ACC112 (cell line): ENCODE measurements around the gene ACBD3.
A peak's percentile ranks its signal among the peaks of the same experiment; 100 is the strongest.

ENCODE experiments used
- H2AFZ ChIP-seq: fragments of 200-600 bp; sonication (generic); one replicate; pipeline ENCODE4 v1.6.0; 2017; ENCODE audit warnings: antibody characterized with exemption, low read length; ENCODE audit not compliant: unreplicated experiment
- H3K27ac ChIP-seq: fragments of 200-600 bp; sonication (generic); 2 replicates; pipeline ENCODE4 v1.5.1; 2014; ENCODE audit warnings: low read depth, mild to moderate bottlenecking, antibody characterized with exemption, low read length, moderate library complexity
- H3K27me3 ChIP-seq: fragments of 200-600 bp; sonication (generic); 2 replicates; pipeline ENCODE4 v1.6.1; 2014; ENCODE audit warnings: mild to moderate bottlenecking, antibody characterized with exemption, low read length, moderate library complexity, mixed read lengths; ENCODE audit not compliant: insufficient read depth
- H3K36me3 ChIP-seq: fragments of 200-600 bp; sonication (generic); 2 replicates; pipeline ENCODE4 v1.6.1; 2016; ENCODE audit warnings: mild to moderate bottlenecking, antibody characterized with exemption, low read length, moderate library complexity, mixed read lengths; ENCODE audit not compliant: insufficient read depth
- H3K4me1 ChIP-seq: fragments of 200-600 bp; sonication (generic); one replicate; pipeline ENCODE4 v1.6.1; 2016; ENCODE audit warnings: low read length, mixed read lengths; ENCODE audit not compliant: insufficient read depth, unreplicated experiment, control insufficient read depth
- H3K4me3 ChIP-seq: fragments of 200-600 bp; sonication (generic); 2 replicates; pipeline ENCODE4 v1.5.1; 2014; ENCODE audit warnings: mild to moderate bottlenecking, low read depth, low read length
- H3K79me2 ChIP-seq: fragments of 200-600 bp; sonication (generic); one replicate; pipeline ENCODE4 v1.6.0; 2016; ENCODE audit warnings: low read length; ENCODE audit not compliant: control insufficient read depth, unreplicated experiment, insufficient read depth

The ACBD3 gene

DNA sequence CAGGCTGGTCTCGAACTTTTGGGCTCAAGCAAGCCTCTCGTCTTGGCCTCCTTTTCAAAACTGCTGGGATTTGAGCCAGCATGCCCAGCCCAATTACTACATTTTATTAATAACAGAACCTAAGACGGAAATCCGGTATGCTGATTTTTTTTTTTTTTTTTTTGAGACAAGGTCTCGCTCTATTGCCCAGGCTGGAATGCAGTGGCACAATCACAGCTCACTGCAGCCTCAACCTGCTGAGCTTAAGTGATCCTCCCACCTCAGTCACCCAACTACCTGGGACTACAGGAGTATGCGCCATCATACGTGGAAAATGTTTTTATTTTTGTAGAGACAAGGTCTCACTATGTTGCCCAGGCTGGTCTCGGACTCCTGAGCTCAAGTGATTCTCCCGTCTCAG is 20.2 kb downstream of the ACBD3 start:
- peaks cover 50% of the 10 kb centered on the region for H3K79me2 ChIP-seq
- no peaks in the 10 kb centered on the region for H3K4me1 ChIP-seq
- no peaks in the 10 kb centered on the region for H3K27me3 ChIP-seq
- peaks cover 20% of the 10 kb centered on the region for H3K36me3 ChIP-seq
- H3K27ac ChIP-seq = no peak overlapping the region
- H3K4me3 ChIP-seq = no peak overlapping the region
- no peak overlapping the region for H2AFZ ChIP-seq

- H3K27ac ChIP-seq = no peak overlapping the region
- H3K36me3 ChIP-seq = peaks cover 29% of the 10 kb centered on the region
These were observed 22.4 kb downstream of the ACBD3 start for GRCh38 chr1:226164154-226164553.

DNA sequence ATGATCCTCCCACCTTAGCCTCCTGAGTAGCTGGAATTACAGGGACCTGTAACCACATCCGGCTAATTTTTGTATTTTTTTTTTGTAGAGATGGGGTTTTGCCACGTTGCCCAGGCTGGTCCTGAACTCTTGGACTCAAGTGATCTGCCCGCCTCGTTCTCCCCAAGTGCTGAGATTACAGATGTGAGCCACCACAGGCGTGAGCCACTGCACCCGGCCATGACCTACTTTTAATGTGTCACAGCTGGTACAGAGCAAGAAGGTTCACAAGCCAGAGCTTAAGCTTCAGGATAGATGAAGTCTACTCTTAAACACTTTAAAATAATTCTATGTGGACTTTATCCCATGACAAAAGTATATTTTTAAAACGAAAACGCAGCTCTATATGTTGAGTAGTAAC is 23.6 kb downstream of the ACBD3 start:
- Histone ChIP-seq H2AFZ (no peak overlapping the region), H3K27ac (no peak overlapping the region), H3K4me3 (no peak overlapping the region), H3K79me2 (peaks cover 31% of the 10 kb centered on the region), H3K27me3 (no peaks in the 10 kb centered on the region), H3K4me1 (peaks cover 3% of the 10 kb centered on the region), H3K36me3 (peaks cover 41% of the 10 kb centered on the region)

More at GRCh38 chr1:226164154-226164553, 22.4 kb downstream of the ACBD3 start:
- Histone ChIP-seq H2AFZ (no peak overlapping the region), H3K4me1 (no peaks in the 10 kb centered on the region), H3K27me3 (no peaks in the 10 kb centered on the region), H3K79me2 (peaks cover 36% of the 10 kb centered on the region), H3K4me3 (no peak overlapping the region)

- no peak overlapping the region for H3K4me3 ChIP-seq
- H3K36me3 ChIP-seq = peaks cover 54% of the 10 kb centered on the region
- H3K4me1 ChIP-seq = peaks cover 3% of the 10 kb centered on the region
- H3K27ac ChIP-seq = no peak overlapping the region
- H3K79me2 ChIP-seq = peaks cover 9% of the 10 kb centered on the region
- no peaks in the 10 kb centered on the region for H3K27me3 ChIP-seq
- no peak overlapping the region for H2AFZ ChIP-seq
These were observed 27.6 kb downstream of the ACBD3 start for GRCh38 chr1:226158983-226159382.

DNA sequence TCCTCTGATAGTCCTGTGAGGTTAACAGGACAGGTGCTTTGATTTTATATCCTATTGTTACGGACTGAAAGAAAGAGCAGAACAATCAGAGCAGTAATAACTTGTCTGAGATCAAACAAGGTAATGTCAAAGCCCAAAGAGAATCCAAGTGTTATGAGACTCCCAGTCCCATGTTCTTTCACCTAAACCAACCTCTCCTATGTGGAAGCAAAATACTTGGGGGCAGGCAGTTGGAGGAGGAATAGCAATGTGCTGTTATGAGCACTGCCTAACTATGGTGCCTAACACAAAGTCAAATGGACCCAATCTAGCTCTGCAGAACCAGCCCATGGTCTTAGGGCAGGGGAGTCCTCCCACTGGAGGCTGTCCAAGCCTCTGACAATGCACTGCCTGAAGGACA is 28.1 kb downstream of the ACBD3 start:
- no peak overlapping the region for H3K4me3 ChIP-seq
- H3K27ac ChIP-seq = no peak overlapping the region
- H3K79me2 ChIP-seq = peaks cover 9% of the 10 kb centered on the region
- H3K36me3 ChIP-seq = peaks cover 51% of the 10 kb centered on the region
- H2AFZ ChIP-seq = no peak overlapping the region
- no peaks in the 10 kb centered on the region for H3K27me3 ChIP-seq
- peaks cover 3% of the 10 kb centered on the region for H3K4me1 ChIP-seq

- no peak overlapping the region for H2AFZ ChIP-seq
- peaks cover 3% of the 10 kb centered on the region for H3K4me1 ChIP-seq
- H3K4me3 ChIP-seq = no peak overlapping the region
- 0 out of 2 replicates have a peak overlapping the region, but pooled peaks have one; percentile 1 for H3K27ac ChIP-seq
- no peaks in the 10 kb centered on the region for H3K27me3 ChIP-seq
- H3K79me2 ChIP-seq = peaks cover 9% of the 10 kb centered on the region
- H3K36me3 ChIP-seq = peaks cover 48% of the 10 kb centered on the region
These were observed 28.7 kb downstream of the ACBD3 start for GRCh38 chr1:226157761-226158316.

- Histone ChIP-seq H3K4me3 (no peak overlapping the region), H3K27me3 (no peaks in the 10 kb centered on the region), H3K4me1 (peaks cover 3% of the 10 kb centered on the region), H3K36me3 (peaks cover 48% of the 10 kb centered on the region), H3K27ac (no peak overlapping the region), H3K79me2 (peaks cover 5% of the 10 kb centered on the region), H2AFZ (no peak overlapping the region)
These were observed 31.9 kb downstream of the ACBD3 start for GRCh38 chr1:226154593-226154992.

- Histone ChIP-seq H3K27ac (no peak overlapping the region), H3K4me1 (no peaks in the 10 kb centered on the region), H3K36me3 (peaks cover 27% of the 10 kb centered on the region), H3K79me2 (no peaks in the 10 kb centered on the region), H3K4me3 (no peak overlapping the region), H2AFZ (no peak overlapping the region), H3K27me3 (no peaks in the 10 kb centered on the region)
These were observed 36.7 kb downstream of the ACBD3 start for GRCh38 chr1:226149806-226150205.

GRCh38 chr1:226148121-226148648 is 38.4 kb downstream of the ACBD3 start:
- H2AFZ ChIP-seq = no peak overlapping the region
- no peaks in the 10 kb centered on the region for H3K27me3 ChIP-seq
- H3K4me1 ChIP-seq = no peaks in the 10 kb centered on the region
- no peaks in the 10 kb centered on the region for H3K79me2 ChIP-seq
- peaks cover 22% of the 10 kb centered on the region for H3K36me3 ChIP-seq
- H3K4me3 ChIP-seq = no peak overlapping the region
- no peak overlapping the region for H3K27ac ChIP-seq

- Histone ChIP-seq H3K27me3 (no peaks in the 10 kb centered on the region), H3K4me3 (no peak overlapping the region), H3K79me2 (no peaks in the 10 kb centered on the region), H3K36me3 (peaks cover 7% of the 10 kb centered on the region), H3K27ac (no peak overlapping the region), H2AFZ (no peak overlapping the region), H3K4me1 (no peaks in the 10 kb centered on the region)
These were observed 42.5 kb downstream of the ACBD3 start for GRCh38 chr1:226144045-226144444.

GRCh38 chr1:226135709-226136108 is 50.8 kb downstream of the ACBD3 start:
- Histone ChIP-seq H3K27ac (no peak overlapping the region), H3K4me3 (no peak overlapping the region), H3K4me1 (no peaks in the 10 kb centered on the region), H2AFZ (no peak overlapping the region), H3K79me2 (no peaks in the 10 kb centered on the region), H3K36me3 (no peaks in the 10 kb centered on the region), H3K27me3 (no peaks in the 10 kb centered on the region)
